ENCODE results near the gene CBS. TPM values are rescaled to one million over a fixed set of nuclear protein-coding genes. Genes with fewer than 3 reads are reported as not detected.
"Not testable (repeated sequence)": the region's sequence is repeated elsewhere in the genome, so short reads cannot be mapped to it uniquely, and the experiment has no call there.

Gene CBS
- polyA plus RNA-seq, 3 donors: 20.2 to 37.0 (median 30.1) TPM

DNA sequence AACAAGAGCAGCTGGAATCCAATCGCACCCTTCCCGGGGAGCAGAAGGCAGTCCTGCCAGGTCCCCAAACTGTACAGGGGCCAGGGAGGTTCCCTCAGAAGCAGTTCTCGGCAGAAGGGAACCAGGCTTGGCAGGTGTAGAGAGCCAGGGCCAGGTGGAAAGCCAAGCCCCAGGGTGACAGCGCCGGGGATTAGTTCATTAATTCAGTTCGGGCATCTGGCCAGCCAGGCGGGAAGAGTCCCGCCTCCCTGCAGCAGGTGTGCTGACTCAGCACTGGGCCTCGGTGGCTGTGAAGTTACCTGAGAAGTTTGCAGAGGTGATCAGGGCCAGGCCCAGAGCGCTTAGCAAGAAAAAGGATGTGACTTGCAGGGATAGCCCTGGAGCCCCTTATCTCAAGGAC lies 6.0 kb downstream of the CBS start:
- DNase-seq (ENCODE audit: low read depth in 3 of 3, low spot score in 2 of 3): not testable (repeated sequence)

DNA sequence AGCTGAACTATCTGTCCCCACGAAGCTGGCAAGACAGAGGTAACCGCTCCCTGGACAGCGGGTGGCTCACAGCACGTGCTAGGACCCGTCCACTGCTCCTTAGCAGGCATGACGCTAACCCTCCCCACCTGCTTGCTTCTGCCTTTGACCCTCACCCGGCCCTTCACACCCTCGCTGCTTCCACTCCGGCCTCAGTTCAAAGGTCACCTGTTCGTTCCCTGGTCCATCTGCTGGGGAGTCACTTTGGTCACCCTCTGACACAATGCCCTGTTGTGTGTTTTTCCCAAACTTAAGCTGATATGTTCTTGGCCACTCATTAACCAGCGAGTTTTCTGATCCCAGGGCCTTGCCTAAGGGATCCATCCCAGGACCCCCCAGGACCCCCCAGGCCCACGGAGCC lies 7.6 kb downstream of the CBS start:
- not testable (repeated sequence) for DNase-seq (ENCODE audit: low read depth in 3 of 3, low spot score in 2 of 3)

DNA sequence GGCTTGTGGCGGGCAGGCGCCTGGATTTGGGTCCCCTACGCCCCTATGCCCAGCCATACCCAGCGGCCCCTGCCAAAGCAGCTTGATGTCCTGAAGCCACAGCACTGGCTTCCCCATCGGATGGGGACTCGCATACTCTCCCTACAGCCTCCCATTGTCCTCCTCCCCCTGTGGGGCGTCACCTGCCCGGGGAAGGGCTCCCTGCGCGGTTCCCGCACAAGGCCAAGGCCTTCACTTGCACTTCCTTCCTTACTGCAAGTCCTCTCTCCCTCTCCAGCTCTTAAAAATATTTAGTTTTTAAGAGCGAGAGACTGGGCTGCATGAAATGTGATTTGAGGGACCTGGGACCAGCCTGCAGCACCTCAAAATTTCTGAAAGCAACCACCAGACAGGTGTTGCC lies 8.9 kb downstream of the CBS start:
- DNase-seq (ENCODE audit: low read depth in 3 of 3, low spot score in 2 of 3): not testable (repeated sequence)

DNA sequence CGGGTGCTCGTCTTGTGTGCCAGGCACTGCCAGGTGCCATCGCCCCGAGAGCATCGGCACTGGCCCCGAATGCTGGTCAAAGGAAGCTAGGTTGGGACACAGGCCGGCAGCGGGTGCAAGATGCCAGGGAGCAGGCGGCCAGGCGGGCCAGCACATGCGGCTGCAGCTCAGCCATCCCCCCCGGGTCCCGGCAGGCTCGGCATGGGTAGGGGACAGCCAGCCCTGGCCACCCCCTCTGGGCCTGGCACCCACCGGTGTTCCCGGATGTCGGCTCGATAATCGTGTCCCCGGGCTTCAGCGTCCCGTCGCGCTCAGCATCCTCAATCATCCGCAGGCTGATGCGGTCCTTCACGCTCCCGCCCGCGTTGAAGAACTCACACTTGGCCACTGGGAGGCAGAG lies 9.6 kb downstream of the CBS start:
- not testable (repeated sequence) for DNase-seq (ENCODE audit: low read depth in 3 of 3, low spot score in 2 of 3)

DNA sequence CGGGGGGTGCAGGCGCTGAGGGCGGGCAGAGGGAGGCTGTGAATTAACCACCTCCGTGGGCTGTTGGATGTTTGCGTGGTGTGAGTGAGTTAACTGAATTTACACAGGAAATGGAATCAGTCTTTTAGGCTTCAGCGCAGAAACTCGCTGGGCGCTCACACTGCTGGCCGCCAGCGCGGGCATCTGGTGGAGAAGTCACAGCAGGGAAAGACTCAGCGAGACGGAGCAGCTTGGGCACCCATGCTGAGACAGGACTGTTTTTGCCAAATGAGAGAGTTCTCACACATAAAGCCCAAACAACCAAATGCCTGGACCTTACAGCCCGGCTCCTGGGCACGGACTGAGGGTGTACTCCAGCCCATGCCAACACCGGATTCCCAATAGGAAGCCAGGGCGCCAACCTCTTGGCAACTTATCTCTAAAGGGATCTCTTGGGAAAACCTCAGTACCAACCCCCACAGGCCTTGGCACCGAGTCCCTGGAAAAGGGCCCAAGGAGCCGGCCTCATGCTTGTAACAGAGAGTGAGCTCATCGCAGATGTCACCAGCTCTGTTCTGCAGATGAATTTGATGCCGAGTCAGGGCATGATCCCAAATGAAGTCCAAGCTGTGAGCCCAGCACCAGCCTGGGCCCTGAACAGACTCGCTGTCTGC lies 11.2 kb downstream of the CBS start:
- DNase-seq (ENCODE audit: low read depth in 3 of 3, low spot score in 2 of 3): not testable (repeated sequence)

DNA sequence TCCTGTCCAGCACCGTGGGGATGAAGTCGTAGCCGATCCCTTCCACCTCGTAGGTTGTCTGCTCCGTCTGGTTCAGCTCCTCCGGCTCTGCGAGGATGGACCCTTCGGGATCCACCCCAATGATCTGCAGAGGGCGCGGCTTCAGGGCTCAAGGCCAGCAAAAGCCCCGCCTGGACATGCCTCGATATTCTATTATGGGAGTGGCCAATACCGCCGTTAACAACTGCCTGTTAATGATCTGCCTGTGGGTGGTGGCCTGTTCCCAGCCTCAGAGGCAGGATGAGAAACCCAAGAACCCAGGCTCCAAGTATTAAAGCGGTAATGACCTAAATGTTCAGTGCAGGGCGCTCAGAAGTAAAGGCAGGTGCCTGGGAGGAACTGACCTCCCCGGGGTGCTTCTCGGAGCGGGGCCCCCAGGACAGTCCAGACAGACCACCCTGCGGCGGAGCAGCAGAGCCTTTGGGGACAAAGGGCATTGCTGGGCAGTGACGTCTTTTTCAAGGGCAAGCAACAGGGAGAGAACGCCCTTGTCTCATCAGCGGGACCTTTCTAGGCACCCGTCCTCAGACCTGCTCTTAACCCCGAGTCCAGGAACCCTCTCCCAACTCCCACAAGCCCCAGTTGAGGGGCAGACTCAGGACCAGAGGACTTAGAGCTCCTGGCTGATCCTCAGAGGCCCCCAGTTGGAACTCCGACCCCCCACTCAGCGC lies 12.5 kb downstream of the CBS start:
- DNase-seq (ENCODE audit: low read depth in 3 of 3, low spot score in 2 of 3): not testable (repeated sequence)

DNA sequence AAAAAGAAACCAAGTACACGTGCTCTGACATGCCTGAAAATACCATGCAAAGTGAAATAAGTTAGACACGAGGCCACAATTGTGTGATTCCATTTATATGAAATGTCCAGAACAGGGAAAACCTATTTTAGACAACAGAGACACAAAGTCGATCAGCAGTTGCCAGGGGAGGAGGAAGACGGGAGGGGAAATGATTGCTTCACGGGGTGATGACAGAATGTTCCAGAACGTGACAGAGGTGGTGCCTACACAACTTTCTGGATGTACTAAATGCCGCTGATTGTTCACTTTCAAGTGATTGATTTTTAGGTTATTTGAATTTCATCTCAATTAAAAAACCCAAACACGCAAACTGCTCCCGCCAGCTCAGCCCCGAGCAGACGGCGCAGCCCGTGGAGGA lies 22.5 kb downstream of the CBS start:
- not testable (repeated sequence) for DNase-seq (ENCODE audit: low read depth in 3 of 3, low spot score in 2 of 3)

DNA sequence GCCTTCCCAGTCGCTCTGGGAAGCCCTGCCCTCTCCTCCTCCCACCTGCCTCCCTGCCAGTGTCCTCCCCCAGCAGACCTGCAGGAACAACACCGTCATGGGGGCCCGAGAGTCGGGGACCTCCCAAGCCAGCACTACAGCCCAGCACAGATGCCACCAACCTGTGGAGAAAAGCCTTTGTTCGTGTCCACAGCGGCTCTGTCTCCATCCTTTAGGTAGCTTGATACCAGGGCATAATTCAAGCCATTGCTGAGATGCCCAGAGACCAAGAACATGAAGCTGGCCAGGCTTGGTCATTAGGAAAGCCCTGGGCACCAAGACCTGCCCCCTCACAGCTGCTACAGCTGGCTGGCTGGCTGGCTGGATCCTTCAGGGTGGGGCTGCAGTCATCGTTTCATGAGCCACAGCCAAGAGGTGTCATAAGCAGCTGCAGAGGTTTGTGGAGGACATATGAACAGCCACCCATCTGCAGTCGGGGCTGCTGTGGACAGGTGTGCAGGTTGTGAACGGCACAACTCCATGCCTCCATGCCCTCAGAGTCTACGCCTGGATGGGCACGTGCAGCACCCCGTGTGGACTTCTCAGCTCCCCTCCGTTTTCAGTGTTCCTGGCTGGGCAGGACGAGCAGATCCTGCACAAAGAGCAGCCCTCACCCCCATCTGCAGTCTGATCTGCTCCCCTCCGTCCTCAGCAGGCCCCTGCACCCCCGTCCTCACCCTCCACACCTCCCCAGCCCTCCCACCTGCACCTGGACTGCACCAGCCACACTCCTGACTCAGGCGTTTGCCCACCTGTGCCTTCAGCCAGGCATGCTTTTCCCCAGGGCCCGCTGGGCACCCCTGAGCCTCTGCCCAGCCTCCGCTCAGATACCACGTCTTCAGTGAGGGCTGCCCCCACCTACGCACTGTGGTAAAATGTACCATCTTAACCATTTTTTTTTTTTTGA lies 29.5 kb downstream of the CBS start:
- not testable (repeated sequence) for DNase-seq (ENCODE audit: low read depth in 3 of 3, low spot score in 2 of 3)

DNA sequence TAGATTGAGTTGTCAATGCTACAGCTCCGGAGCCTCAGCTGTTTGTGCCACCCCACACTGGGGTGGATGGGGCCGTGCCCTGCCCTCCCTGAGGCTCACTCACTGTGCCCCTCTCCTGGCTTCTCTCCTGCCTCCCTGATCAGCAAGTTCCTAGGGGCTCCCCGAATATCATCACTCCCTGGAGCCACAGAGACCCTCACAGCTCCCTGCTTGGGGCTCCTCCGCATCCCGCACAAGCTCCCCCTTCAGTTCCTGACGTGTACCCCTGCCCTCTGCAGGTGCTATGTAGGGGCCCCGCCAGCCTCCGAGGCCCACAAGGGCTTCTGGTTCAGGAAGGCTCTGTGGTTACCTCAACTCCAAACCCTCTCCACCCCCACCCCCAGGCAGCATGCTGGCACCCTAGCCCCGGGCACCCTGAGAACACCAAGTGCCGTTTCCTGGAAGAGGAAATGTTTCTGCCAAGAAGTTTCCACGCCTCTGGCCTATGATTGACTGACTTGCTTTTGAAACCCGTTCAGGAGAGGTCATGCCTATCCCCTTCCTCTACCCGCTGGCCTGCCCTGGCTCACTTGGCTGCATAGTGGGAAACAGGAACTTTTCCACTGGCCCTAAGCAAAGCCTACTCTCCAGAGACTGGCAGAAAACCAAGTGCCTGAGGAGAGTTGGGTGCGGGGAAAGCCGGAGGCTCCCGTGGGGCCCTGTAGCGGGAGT lies 30.3 kb downstream of the CBS start:
- not testable (repeated sequence) for DNase-seq (ENCODE audit: low read depth in 3 of 3, low spot score in 2 of 3)

DNA sequence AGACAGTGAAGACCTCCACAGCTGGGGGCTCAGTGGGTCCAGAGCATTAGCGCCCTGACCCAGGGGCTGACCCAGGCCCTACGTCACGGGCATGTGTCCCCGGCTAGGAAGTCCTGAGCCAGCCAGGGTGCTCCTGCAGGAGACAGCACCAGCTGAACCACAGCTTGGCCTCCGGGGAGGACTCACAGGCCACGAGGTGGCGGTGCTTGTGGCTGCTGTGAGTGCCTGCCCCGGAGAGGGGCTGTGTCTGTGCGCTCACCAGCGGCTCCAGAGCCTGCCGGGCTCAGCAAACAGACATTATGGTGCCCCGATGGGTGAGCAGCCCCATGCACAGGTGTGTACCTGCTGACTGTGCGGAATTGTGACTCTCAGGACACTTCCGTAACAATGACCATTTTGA lies 31.1 kb downstream of the CBS start:
- DNase-seq (ENCODE audit: low read depth in 3 of 3, low spot score in 2 of 3): not testable (repeated sequence)

DNA sequence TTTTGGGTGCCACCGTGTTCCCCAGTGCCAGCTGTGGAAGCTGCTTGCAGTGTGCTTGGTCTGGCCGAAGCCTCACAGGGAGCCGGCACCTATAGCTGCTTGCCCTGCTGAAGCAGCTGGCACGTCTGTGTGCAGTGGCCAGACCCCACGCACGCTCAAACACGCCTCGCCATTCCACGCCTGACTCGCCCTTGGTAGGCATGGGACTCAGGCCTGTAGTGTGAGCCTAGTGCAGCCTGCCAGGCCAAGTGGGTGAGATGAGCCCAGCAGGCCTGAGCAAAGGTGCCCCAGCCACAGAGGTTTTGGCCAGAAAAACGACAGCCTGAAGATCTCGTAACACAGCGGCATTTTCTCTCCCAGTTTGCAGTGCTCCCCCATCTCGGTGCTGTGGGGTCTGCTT lies 32.3 kb downstream of the CBS start:
- DNase-seq (ENCODE audit: low read depth in 3 of 3, low spot score in 2 of 3): not testable (repeated sequence)

DNA sequence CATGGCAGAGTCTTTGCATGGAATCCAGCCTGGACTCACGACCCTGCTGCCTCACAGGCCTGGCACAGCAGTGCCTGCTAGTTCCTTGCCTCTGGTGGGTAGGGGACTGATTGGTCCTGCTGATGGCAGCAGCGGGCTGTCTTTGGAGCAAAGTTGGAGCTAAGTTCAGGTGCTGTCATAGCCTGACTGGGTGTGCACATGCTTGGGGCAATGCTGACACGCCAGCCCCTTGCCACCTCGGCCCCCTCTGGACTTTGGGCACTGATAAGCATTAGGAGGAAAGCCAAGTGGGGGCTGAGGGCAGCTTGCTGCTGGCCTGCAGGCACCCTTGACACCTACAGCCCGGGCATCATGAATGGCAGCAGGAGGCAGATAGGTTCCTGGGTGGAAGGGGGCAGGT lies 33.5 kb downstream of the CBS start:
- DNase-seq (ENCODE audit: low read depth in 3 of 3, low spot score in 2 of 3): not testable (repeated sequence)

DNA sequence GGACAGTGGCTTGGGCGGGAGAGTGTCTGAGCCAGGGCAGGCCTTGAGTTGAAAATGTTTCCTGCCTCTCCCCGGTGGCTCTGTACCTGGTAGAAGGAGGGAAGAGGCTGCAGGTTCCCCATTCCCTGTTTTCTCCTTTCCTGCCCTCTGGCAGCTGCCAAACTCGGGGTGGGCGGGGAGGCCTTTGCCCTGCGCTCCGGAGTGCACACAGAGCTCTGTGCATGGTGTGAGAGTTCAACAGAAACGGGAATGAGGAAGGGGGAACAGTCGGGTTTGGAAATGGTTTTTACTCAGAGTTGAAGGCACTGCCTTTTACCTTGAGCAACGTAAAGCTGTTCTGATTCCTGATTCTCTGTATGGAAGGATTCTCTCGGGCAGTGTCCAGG lies 37.0 kb downstream of the CBS start:
- DNase-seq (ENCODE audit: low read depth in 3 of 3, low spot score in 2 of 3): not testable (repeated sequence)

DNA sequence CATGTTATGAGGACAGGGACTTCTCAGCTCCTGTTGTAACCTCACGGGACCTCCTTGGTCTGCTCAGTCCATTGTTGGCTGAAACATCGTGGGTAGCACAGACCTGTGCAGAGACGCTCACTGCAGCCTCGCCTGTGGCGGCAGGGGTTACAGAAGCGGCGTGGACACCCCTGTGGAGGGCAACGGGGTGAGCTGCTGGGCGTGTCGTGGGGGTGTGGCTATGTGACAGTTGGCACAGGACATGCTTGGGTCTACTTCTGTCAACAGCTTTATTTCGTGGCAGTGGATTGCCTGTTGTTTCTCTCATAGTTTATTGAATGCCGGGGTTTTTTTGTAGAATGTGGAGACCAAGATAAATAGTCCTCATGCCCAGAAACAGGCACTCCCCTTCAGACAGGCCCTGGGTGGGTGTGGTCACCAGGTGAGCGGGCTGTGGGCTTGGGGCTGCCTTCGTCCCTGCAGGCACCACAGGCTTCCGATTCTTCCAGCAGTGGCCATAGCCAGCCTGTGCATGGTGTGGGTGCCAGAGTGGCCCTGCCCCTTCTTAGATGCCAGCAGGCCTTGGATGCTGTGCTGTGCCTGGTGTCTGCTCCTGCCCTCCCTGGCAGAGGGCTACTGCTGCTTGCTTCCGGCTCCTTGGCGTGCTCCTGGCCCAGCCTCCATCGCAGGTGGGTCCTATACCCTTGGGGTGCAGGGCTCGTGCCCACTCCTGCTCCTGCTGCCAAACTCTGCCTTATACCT lies 37.5 kb downstream of the CBS start:
- DNase-seq (ENCODE audit: low read depth in 3 of 3, low spot score in 2 of 3): not testable (repeated sequence)

DNA sequence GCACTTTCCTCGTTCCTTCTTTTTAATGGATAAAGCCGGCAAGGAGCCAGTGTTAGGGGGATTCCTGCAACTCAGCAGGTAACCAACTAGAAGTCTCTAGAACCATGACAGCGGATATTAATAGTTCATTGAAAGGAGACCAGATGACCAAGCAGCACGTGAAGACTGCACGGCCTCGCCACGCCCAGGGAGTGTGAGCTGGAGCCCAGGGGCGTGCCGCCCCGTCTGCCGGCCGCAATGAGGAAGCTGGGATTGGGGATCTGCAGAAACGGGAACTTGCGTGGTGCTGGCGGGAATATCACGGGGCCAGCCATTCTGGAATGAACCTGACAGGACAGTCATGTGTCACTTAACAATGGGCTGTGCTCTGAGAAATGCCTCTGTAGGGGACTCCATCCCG lies 38.7 kb downstream of the CBS start:
- DNase-seq (ENCODE audit: low read depth in 3 of 3, low spot score in 2 of 3): not testable (repeated sequence)

DNA sequence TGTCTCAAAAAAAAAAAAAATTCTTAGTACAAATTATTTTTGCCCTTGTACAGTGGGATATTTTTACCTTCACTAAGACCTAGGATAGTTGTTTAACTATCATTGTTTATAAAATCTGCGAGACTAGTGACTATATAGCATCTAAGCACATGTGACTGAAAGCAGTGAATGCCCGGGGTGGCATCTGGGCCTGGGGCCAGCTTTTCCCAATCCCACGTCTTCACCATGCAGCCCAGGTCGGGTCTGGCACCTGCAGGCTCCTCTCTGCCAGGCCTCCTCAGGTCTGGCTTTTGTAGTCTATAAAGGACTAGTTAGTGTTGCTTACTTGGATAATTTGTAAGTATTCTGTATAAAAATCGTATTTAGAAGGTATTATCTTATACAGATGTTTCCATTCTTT lies 40.8 kb downstream of the CBS start:
- DNase-seq (ENCODE audit: low read depth in 3 of 3, low spot score in 2 of 3): no peak

DNA sequence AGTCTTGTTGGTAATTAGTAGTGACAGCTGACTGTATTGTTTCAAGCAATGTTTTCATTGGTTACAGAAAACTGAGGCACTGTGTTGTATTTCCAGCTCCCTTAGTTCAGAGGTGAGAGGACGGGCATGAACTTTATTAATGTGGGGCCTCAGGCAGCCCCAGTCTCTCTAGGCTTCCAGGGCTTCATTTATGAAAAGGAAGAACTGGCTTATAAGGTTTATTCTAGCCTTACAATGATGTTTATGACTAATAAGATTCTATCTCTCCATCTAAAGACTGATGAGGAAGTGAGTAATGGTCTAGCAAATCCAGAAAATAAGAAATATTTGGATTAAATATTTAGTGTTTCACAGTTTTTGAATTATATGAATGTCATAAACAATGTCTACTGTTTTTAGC lies 41.5 kb downstream of the CBS start:
- no peak for DNase-seq (ENCODE audit: low read depth in 3 of 3, low spot score in 2 of 3)

DNA sequence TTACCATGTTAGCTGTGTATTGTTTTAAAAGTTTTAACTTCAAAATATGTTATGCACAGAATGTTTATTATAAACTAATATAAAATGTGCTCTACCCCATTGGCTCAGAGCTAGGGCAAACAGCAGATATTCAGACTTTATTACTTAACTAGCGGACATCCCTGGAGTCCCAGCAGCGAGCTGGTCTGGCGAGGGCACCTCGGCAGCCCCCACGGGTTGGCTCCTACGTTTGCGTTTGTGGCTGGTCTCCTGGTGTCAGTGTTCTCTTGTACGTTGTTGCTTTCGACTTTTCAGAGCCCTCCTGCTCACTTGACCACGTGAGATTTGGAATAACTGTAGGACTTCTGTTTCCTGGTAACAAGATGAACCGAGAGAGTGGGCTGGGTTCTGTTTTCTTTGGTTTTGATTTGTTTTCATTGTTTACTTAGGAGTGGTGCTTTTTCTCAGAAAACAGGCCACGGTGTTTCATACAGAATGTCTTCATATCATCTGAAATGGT lies 44.5 kb downstream of the CBS start:
- no peak for DNase-seq (ENCODE audit: low read depth in 3 of 3, low spot score in 2 of 3)

DNA sequence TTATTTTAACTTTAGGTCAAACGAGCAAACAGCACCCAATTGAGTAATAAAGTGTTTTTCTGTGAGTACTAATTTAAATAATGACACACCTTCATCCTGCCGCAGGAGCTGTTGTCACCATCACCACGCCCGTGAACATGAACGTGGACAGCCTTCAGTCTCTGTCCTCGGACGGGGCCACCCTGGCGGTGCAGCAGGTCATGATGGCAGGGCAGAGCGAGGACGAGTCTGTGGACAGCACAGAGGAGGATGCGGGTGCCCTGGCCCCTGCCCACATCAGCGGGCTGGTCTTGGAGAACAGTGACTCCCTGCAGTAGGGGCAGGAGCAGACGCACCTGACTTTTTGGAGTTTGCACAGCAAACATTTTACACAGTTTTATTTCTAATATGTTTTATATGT lies 45.9 kb downstream of the CBS start:
- no peak for DNase-seq (ENCODE audit: low read depth in 3 of 3, low spot score in 2 of 3)
